ENCODE data around the gene PHLPP1.

The PHLPP1 gene

DNA sequence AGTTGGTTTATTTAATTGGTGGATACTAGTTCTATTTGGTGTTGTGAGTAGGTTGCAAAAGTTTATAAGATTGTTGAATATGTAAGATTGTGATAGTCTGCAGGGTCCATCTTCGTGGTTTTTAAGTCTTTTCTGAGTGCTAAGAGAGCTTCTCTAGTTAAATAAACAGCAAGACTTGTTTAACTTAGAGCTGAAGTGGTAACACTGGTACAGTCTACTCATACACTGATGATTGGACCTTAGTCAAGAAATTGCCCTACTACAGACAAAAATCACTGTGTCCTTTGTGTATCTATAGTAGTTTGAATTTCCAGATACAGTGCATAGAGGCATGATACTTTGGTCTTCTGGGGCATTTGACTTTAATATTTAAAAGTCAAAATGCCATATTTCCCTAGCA is 94.6 kb downstream of the PHLPP1 start:
- H2AFZ ChIP-seq (ENCODE audit: low read depth, low read length, severe bottlenecking): no peak overlapping the region
- no peaks in the 10 kb centered on the region for H3K79me2 ChIP-seq (ENCODE audit: insufficient read depth, low read length)
- TF ChIP-seq EZH2phosphoT487 (conservative IDR thresholded peaks at IDR 0.05; ENCODE audit: low read length) (no peak), CTCF (IDR thresholded peaks at IDR 0.05; ENCODE audit: insufficient read depth, low read length, poor library complexity, severe bottlenecking) (no peak)
- H3K4me2 ChIP-seq (ENCODE audit: low read depth, low read length, poor library complexity, severe bottlenecking): no peak overlapping the region
- H3K27me3 ChIP-seq (ENCODE audit: low read length): no peaks in the 10 kb centered on the region
- H3K9me2 ChIP-seq (replicated peaks; ENCODE audit: insufficient read depth, low read length): no peaks in the 10 kb centered on the region
- H4K20me1 ChIP-seq (ENCODE audit: low read depth, low read length): peaks cover 8% of the 10 kb centered on the region; the same call in 1 of the 2 replicates
- no peaks in the 10 kb centered on the region; the same call in 1 of the 2 replicates for H3K36me3 ChIP-seq (ENCODE audit: low read length)
- H3K27ac ChIP-seq (ENCODE audit: low read depth, low read length): no peak overlapping the region
- no peaks in the 10 kb centered on the region for H3K9me3 ChIP-seq (ENCODE audit: insufficient read depth, low read length)
- H3K4me3 ChIP-seq (ENCODE audit: insufficient read depth, low read length, poor library complexity, severe bottlenecking): no peak overlapping the region
- H3K9ac ChIP-seq (ENCODE audit: low read length): no peak overlapping the region
- no peaks in the 10 kb centered on the region for H3F3A ChIP-seq (ENCODE audit: insufficient read depth)

DNA sequence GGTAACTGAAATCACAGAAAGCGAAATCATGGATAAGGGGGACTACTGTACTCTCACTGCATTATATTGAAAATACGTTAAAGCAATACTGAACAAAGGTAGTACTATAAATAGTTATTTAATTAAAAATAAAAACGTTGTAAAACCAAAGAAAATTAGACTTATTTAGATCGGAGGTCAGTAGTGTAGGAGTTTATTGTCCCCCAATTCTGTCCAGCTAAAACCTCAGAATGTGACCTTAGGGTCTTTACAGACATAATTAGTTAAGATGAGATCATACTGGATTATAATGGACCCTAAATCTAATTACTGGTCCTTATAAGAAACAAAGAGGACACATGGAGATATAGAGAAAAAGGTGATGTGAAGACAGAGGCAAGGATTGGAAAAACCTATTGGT is 95.3 kb downstream of the PHLPP1 start:
- H3K79me2 ChIP-seq (ENCODE audit: insufficient read depth, low read length): no peaks in the 10 kb centered on the region

DNA sequence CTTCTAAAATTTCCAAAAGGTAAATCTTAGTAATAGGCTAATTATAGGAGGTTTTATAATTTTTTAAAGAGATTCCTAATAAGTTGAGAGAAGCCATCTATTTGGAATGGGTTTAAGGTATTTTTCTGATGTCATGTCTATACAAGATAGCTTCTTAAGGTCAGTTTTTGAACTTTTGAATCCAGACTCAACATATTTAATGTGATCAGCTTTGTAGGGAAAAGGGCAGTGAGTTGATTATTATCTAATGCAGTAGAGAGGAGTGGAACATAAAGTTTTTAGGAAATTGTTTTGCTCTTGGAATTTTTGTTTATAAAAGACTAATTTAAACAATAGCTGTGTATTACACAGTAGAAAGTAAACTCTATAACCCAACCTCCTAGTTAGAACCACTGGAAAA is 96.3 kb downstream of the PHLPP1 start:
- no peaks in the 10 kb centered on the region for H3K9me3 ChIP-seq (ENCODE audit: insufficient read depth, low read length)
- H3K36me3 ChIP-seq (ENCODE audit: low read length): no peaks in the 10 kb centered on the region; the same call in 1 of the 2 replicates
- H3K9me2 ChIP-seq (replicated peaks; ENCODE audit: insufficient read depth, low read length): no peaks in the 10 kb centered on the region
- H2AFZ ChIP-seq (ENCODE audit: low read depth, low read length, severe bottlenecking): no peak overlapping the region
- H4K20me1 ChIP-seq (ENCODE audit: low read depth, low read length): peaks cover 4% of the 10 kb centered on the region; the same call in 1 of the 2 replicates
- H3K4me3 ChIP-seq (ENCODE audit: insufficient read depth, low read length, poor library complexity, severe bottlenecking): no peak overlapping the region
- H3K27me3 ChIP-seq (ENCODE audit: low read length): no peaks in the 10 kb centered on the region
- no peaks in the 10 kb centered on the region for H3K79me2 ChIP-seq (ENCODE audit: insufficient read depth, low read length)
- H3K9ac ChIP-seq (ENCODE audit: low read length): no peak overlapping the region
- TF ChIP-seq CTCF (IDR thresholded peaks at IDR 0.05; ENCODE audit: insufficient read depth, low read length, poor library complexity, severe bottlenecking) (no peak), EZH2phosphoT487 (conservative IDR thresholded peaks at IDR 0.05; ENCODE audit: low read length) (no peak)
- no peak overlapping the region for H3K4me2 ChIP-seq (ENCODE audit: low read depth, low read length, poor library complexity, severe bottlenecking)
- H3F3A ChIP-seq (ENCODE audit: insufficient read depth): no peaks in the 10 kb centered on the region
- H3K27ac ChIP-seq (ENCODE audit: low read depth, low read length): no peak overlapping the region

More for the DNA sequence above, 95.3 kb downstream of the PHLPP1 start:
- no peak overlapping the region for H3K9ac ChIP-seq (ENCODE audit: low read length)
- H2AFZ ChIP-seq (ENCODE audit: low read depth, low read length, severe bottlenecking): no peak overlapping the region
- H4K20me1 ChIP-seq (ENCODE audit: low read depth, low read length): peaks cover 8% of the 10 kb centered on the region; the same call in 1 of the 2 replicates
- no peaks in the 10 kb centered on the region for H3K9me3 ChIP-seq (ENCODE audit: insufficient read depth, low read length)
- no peak overlapping the region for H3K27ac ChIP-seq (ENCODE audit: low read depth, low read length)
- H3F3A ChIP-seq (ENCODE audit: insufficient read depth): no peaks in the 10 kb centered on the region
- TF ChIP-seq CTCF (IDR thresholded peaks at IDR 0.05; ENCODE audit: insufficient read depth, low read length, poor library complexity, severe bottlenecking) (no peak), EZH2phosphoT487 (conservative IDR thresholded peaks at IDR 0.05; ENCODE audit: low read length) (no peak)
- no peaks in the 10 kb centered on the region for H3K9me2 ChIP-seq (replicated peaks; ENCODE audit: insufficient read depth, low read length)
- H3K27me3 ChIP-seq (ENCODE audit: low read length): no peaks in the 10 kb centered on the region
- no peak overlapping the region for H3K4me2 ChIP-seq (ENCODE audit: low read depth, low read length, poor library complexity, severe bottlenecking)
- no peak overlapping the region for H3K4me3 ChIP-seq (ENCODE audit: insufficient read depth, low read length, poor library complexity, severe bottlenecking)
- H3K36me3 ChIP-seq (ENCODE audit: low read length): no peaks in the 10 kb centered on the region; the same call in 1 of the 2 replicates
